Glutamatergic neuron (in vitro differentiated cells): ENCODE results near the gene GARRE1. TPM values are rescaled to one million over a fixed set of nuclear protein-coding genes. Genes with fewer than 3 reads are reported as not detected.
"Not testable (repeated sequence)": the region's sequence is repeated elsewhere in the genome, so short reads cannot be mapped to it uniquely, and the experiment has no call there.

ENCODE experiments used
- DNase-seq: peaks from one replicate; pipeline ENCODE4 v3.0.0; 2022
- H3K27ac Mint-ChIP-seq: one replicate; pipeline ENCODE4 v1.8.0; 2020; ENCODE audit warnings: mild to moderate bottlenecking, mixed read lengths, inconsistent platforms; ENCODE audit not compliant: unreplicated experiment
- H3K27me3 Mint-ChIP-seq: one replicate; pipeline ENCODE4 v1.8.0; 2020; ENCODE audit warnings: mild to moderate bottlenecking, moderate library complexity, mixed read lengths, inconsistent platforms; ENCODE audit not compliant: unreplicated experiment
- H3K36me3 Mint-ChIP-seq: one replicate; pipeline ENCODE4 v1.8.0; 2020; ENCODE audit warnings: mild to moderate bottlenecking, mixed read lengths, inconsistent platforms; ENCODE audit not compliant: unreplicated experiment
- H3K4me1 Mint-ChIP-seq: one replicate; pipeline ENCODE4 v1.8.0; 2020; ENCODE audit warnings: mild to moderate bottlenecking, low read depth, mixed read lengths, inconsistent platforms; ENCODE audit not compliant: unreplicated experiment
- H3K4me3 Mint-ChIP-seq: one replicate; pipeline ENCODE4 v1.8.0; 2020; ENCODE audit warnings: mild to moderate bottlenecking, mixed read lengths, inconsistent platforms; ENCODE audit not compliant: unreplicated experiment
- H3K9me3 Mint-ChIP-seq: one replicate; pipeline ENCODE4 v1.8.0; 2020; ENCODE audit warnings: mild to moderate bottlenecking, moderate library complexity, mixed read lengths, inconsistent platforms; ENCODE audit not compliant: unreplicated experiment
- total RNA-seq: library from RNA; stranded (reverse); fragmentation: NEBNext Ultra II Directional; extraction: Animal tissue kit (Norgen Biotek cat#: 25700); gene quantifications from one replicate; pipeline ENCODE4 v1.2.1, GENCODE V29; 2021; ENCODE audit not compliant: unreplicated experiment
- TF ChIP-seq, protein P1 (sequence below): fragments of 200-600 bp; sonication (generic); IDR thresholded peaks from one replicate; pipeline ENCODE4 v1.5.0; 2021; ENCODE audit not compliant: partially characterized antibody, unreplicated experiment

The GARRE1 gene
- total RNA-seq, 1 donor from 2014 or later = 34.4 TPM

DNA sequence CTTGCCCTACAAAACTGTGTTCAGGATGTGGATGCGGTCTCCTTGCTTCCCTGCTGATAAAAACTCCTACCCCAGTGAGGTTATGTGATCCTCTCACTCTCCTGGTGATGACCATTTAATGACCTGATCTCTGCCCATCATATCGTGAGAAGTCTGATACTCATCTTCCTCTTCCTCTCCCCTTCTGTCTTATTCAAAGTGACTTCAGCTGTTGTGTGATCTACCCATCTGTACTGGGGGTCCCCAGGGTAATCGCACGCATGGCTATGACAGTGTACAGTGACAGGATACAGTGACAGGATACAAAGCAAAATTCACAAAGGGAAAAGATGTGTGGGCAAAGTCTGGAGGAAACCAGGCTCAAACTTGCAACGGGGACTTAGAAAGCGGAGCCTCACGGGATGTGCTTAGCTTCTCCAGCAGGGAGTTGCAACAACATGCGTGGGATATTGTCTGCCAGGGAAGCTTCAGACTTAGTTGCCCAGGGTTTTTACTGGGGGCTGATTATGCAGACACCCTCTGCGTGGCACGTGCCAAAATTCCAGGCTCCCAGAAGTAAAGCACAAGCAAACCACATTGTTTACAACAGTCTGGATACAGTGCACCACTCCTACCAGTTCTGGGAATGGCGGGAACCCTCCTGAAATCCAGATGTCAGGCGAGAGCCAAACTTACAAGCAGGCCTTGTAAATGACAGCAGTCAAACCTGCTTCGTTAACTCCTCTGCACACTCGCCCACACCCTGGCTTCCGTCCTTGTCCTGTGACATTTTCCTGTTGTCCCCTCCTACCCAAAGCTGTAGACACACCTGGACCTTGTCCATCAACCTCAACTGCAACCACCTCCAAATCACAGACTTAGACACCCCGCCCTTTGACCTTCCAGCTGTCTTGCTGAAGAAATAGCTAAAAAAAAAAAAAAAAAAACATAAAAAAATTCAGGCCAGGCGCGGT lies 18.0 kb upstream of the GARRE1 start:
- Mint-ChIP-seq H3K9me3 (peaks cover 5% of the 10 kb centered on the region), H3K27me3 (peaks cover 4% of the 10 kb centered on the region), H3K36me3 (no peaks in the 10 kb centered on the region), H3K4me3 (peak overlapping the region; percentile 16), H3K27ac (peak overlapping the region; percentile 94), H3K4me1 (peaks cover 11% of the 10 kb centered on the region)
- TF ChIP-seq, protein P1, sequence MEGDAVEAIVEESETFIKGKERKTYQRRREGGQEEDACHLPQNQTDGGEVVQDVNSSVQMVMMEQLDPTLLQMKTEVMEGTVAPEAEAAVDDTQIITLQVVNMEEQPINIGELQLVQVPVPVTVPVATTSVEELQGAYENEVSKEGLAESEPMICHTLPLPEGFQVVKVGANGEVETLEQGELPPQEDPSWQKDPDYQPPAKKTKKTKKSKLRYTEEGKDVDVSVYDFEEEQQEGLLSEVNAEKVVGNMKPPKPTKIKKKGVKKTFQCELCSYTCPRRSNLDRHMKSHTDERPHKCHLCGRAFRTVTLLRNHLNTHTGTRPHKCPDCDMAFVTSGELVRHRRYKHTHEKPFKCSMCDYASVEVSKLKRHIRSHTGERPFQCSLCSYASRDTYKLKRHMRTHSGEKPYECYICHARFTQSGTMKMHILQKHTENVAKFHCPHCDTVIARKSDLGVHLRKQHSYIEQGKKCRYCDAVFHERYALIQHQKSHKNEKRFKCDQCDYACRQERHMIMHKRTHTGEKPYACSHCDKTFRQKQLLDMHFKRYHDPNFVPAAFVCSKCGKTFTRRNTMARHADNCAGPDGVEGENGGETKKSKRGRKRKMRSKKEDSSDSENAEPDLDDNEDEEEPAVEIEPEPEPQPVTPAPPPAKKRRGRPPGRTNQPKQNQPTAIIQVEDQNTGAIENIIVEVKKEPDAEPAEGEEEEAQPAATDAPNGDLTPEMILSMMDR = no peak
- DNase-seq = peak; percentile 29

DNA sequence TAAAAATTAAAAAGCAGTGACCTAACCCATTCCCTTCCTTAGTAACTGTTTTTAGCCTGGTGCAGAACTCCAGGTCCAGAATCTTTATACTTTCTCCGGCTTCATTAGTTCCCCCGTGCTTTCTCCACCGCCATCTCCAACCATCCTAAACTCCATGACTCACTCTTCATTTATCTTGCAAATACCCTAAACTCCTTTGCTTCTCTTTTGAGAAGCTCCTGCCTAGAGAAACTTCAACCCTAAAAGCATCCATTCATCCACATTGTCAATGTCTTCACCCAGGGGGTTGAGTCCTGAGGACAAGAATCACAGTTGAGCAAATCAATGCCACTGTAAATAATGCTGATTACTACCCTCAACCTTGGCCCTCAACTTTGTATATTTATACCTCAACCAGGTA lies 17.1 kb upstream of the GARRE1 start:
- Mint-ChIP-seq H3K36me3 (no peaks in the 10 kb centered on the region), H3K27ac (peak overlapping the region; percentile 35), H3K9me3 (peaks cover 5% of the 10 kb centered on the region), H3K4me3 (peak overlapping the region; percentile 3), H3K27me3 (peaks cover 4% of the 10 kb centered on the region), H3K4me1 (peaks cover 11% of the 10 kb centered on the region)
- no peak for DNase-seq
- TF ChIP-seq, protein P1 = no peak

DNA sequence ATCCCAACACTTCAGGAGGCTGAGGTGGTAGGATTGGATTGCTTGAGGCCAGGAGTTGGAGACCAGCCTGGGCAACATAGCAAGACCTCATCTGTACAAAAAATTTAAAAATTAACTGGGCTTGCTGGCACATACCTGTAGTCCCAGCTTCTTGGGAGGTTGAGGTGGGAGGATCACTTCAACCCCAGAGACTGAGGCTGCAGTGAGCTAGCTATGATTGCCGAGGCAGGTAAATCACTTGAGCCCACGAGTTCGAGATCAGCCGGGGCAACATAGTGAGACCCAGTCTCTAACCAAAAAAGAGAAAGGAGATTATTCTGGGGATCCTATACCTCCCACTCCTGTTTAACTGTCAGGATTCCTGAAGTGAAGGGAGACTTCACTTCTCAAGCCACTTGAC lies 16.4 kb upstream of the GARRE1 start:
- no peak overlapping the region for H3K4me3 Mint-ChIP-seq
- no peaks in the 10 kb centered on the region for H3K36me3 Mint-ChIP-seq
- H3K27ac Mint-ChIP-seq = no peak overlapping the region
- peaks cover 11% of the 10 kb centered on the region for H3K4me1 Mint-ChIP-seq
- H3K9me3 Mint-ChIP-seq = peaks cover 5% of the 10 kb centered on the region
- TF ChIP-seq, protein P1 = no peak
- H3K27me3 Mint-ChIP-seq = peaks cover 4% of the 10 kb centered on the region
- no peak for DNase-seq

DNA sequence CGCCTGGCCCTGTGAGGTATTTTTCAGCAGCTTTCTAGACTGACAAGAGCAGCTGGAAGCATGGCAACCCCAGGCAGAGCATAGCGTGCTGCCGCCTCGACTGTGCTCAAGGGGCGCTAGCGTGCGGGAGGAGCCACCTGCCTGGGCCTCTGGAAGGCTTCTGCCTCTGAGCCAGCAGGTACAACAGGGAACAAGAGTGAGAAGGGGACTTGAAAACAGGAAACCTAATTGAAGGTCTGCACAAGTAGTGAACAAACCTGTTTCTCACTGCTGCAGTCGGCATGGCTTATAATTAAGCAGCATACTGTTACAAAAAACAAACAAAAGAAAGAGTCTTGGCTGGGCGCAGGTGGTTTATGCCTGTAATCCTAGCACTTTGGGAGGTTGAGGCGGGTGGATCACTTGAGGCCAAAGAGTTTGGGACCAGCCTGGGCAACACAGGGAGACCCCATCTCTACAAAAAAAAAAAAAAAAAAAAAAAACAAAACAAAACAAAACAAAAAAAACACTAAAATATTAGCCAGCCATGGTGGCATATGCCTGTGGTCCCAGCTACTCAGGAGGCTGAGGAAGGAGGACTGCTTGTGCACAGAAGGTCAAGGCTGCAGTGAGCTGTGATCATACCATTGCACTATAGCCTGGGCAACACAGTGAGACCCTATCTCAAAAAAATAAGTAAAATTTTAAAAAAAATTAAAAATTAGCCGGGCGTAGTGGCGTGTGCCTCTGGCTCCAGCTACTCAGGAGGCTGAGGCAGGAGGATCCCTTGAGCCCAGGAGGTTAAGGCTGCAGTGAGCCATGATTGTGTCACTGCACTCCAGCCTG lies 12.6 kb upstream of the GARRE1 start:
- DNase-seq = peak; percentile 77
- Mint-ChIP-seq H3K9me3 (peaks cover 2% of the 10 kb centered on the region), H3K4me3 (no peak overlapping the region)

DNA sequence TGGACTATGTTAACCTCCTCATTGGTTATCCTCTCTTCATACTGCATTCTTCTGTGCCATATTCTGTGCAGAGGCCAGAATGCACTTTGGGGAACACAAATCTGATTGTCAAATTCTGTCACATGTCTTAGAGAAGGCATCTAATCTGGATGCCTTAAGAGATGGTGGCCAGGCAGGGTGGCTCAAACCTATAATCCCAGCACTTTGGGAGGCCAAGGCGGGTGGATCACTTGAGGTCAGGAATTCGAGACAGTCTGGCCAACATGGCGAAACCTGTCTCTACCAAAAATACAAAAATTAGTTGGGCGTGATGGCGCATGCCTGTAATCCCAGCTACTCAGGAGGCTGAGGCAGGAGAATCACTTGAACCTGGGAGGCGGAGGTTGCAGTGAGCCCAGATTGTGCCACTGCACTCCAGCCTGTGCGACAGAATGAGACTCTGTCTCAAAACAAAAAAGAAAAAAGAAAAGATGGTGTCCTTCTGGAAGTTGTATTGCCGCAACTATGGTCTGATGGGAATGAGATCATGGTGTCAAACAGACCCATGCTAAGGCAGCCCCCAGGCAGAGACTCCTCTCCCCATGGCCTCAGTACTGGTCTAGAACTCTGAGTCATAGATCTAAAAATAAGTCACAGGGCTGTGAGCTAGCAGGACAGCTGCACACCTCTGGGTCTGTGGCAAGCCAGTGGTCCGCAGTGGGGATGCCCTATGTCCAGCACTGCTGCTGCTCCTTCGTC lies 11.0 kb upstream of the GARRE1 start:
- not testable (repeated sequence) for H3K27me3 Mint-ChIP-seq, H3K4me3 Mint-ChIP-seq, H3K9me3 Mint-ChIP-seq, H3K27ac Mint-ChIP-seq, H3K36me3 Mint-ChIP-seq, DNase-seq, H3K4me1 Mint-ChIP-seq

More for the DNA sequence above, 12.6 kb upstream of the GARRE1 start:
- TF ChIP-seq, protein P1 = peak; percentile 59
- Mint-ChIP-seq H3K36me3 (no peaks in the 10 kb centered on the region), H3K4me1 (peaks cover 4% of the 10 kb centered on the region), H3K27ac (peak overlapping the region; percentile 50), H3K27me3 (peaks cover 2% of the 10 kb centered on the region)
